ENCODE results near the gene CACNB2.

The CACNB2 gene

GRCh38 chr10:18508587-18508986 lies 368.4 kb downstream of the CACNB2 start:
- no peak for TF ChIP-seq CTCF (IDR thresholded peaks at IDR 0.05)

GRCh38 chr10:18514537-18514936 lies 374.3 kb downstream of the CACNB2 start:
- TF ChIP-seq CTCF (IDR thresholded peaks at IDR 0.05), result no peak

GRCh38 chr10:18516851-18517250 lies 376.6 kb downstream of the CACNB2 start:
- TF ChIP-seq CTCF (IDR thresholded peaks at IDR 0.05), result no peak

- TF ChIP-seq CTCF (IDR thresholded peaks at IDR 0.05), result no peak
Measured at GRCh38 chr10:18523025-18523424, 382.8 kb downstream of the CACNB2 start.

- TF ChIP-seq CTCF (IDR thresholded peaks at IDR 0.05), result no peak
Measured at GRCh38 chr10:18523858-18524257, 383.6 kb downstream of the CACNB2 start.

GRCh38 chr10:18527687-18528086 lies 387.5 kb downstream of the CACNB2 start:
- TF ChIP-seq CTCF (IDR thresholded peaks at IDR 0.05), result no peak

- no peak for TF ChIP-seq CTCF (IDR thresholded peaks at IDR 0.05)
Measured at GRCh38 chr10:18528292-18528691, 388.1 kb downstream of the CACNB2 start.

- TF ChIP-seq CTCF (IDR thresholded peaks at IDR 0.05), result no peak
Measured at GRCh38 chr10:18532881-18533535, 392.8 kb downstream of the CACNB2 start.

Measured in LNCAP (cell line).